NCI-H526 treated with DMSO at 0.1 percent for 48 hours (cell line): ENCODE measurements around the gene RSRC2.
"Not testable (repeated sequence)": the region's sequence is repeated elsewhere in the genome, so short reads cannot be mapped to it uniquely, and the experiment has no call there.

Experiments
- DNase-seq: peaks from one replicate; lab custom pipeline; 2025; lab: John Stamatoyannopoulos, UW

RSRC2 gene

GRCh38 chr12:122518908-122519307 is 7.8 kb downstream of the RSRC2 start:
- DNase-seq, result no peak

- no peak for DNase-seq
Observed at GRCh38 chr12:122517877-122518276, 8.9 kb downstream of the RSRC2 start.

- no peak for DNase-seq
Observed at GRCh38 chr12:122516544-122517361, 10.0 kb downstream of the RSRC2 start.

- no peak for DNase-seq
Observed at GRCh38 chr12:122515275-122515674, 11.5 kb downstream of the RSRC2 start.

- no peak for DNase-seq
Observed at GRCh38 chr12:122513660-122514059, 13.1 kb downstream of the RSRC2 start.

- DNase-seq, result not testable (repeated sequence)
Observed at GRCh38 chr12:122513028-122513427, 13.7 kb downstream of the RSRC2 start.

GRCh38 chr12:122508163-122508562 is 18.6 kb downstream of the RSRC2 start:
- no peak for DNase-seq

- DNase-seq, result no peak
Observed at GRCh38 chr12:122506393-122506938, 20.3 kb downstream of the RSRC2 start.

- DNase-seq, result no peak
Observed at GRCh38 chr12:122505419-122506051, 21.2 kb downstream of the RSRC2 start.

GRCh38 chr12:122503783-122504590 is 22.7 kb downstream of the RSRC2 start:
- DNase-seq, result no peak

- DNase-seq, result no peak
Observed at GRCh38 chr12:122503147-122503751, 23.5 kb downstream of the RSRC2 start.

- DNase-seq, result no peak
Observed at GRCh38 chr12:122501489-122501989, 25.2 kb downstream of the RSRC2 start.

GRCh38 chr12:122500685-122501488 is 25.8 kb downstream of the RSRC2 start, which contains the start of gene ZCCHC8:
Gene ZCCHC8 (minus strand): TSS chr12:122500932. CDS start chr12:122500840, 92 bp downstream.
- DNase-seq, result peak; percentile 99

GRCh38 chr12:122499991-122500684 is 26.6 kb downstream of the RSRC2 start:
- peak; percentile 50 for DNase-seq

- DNase-seq, result no peak
Observed at GRCh38 chr12:122495258-122495657, 31.5 kb downstream of the RSRC2 start.

GRCh38 chr12:122493222-122493621 is 33.5 kb downstream of the RSRC2 start:
- DNase-seq, result not testable (repeated sequence)

- DNase-seq, result no peak
Observed at GRCh38 chr12:122491991-122492390, 34.7 kb downstream of the RSRC2 start.

GRCh38 chr12:122489038-122489437 is 37.7 kb downstream of the RSRC2 start:
- no peak for DNase-seq

- DNase-seq, result not testable (repeated sequence)
Observed at GRCh38 chr12:122487807-122488206, 38.9 kb downstream of the RSRC2 start.

GRCh38 chr12:122486805-122487426 is 39.8 kb downstream of the RSRC2 start:
- DNase-seq, result no peak
